HepG2 (cell line): ENCODE measurements around the gene PROP1. TPM values are rescaled to one million over a fixed set of nuclear protein-coding genes. Genes with fewer than 3 reads are reported as not detected.

Source experiments
- ATAC-seq: fragments of 200-7000 bp; cut with Tn5 transposase; 3 replicates; pipeline ENCODE4 v1.9.1; 2020; ENCODE audit warnings: mild to moderate bottlenecking, moderate library complexity
- BruUV-seq: library from RNA; stranded (reverse); fragments of 400-500 nt; replicated peaks from 2 replicates; lab custom pipeline; 2021; lab: Mats Ljungman, UMichigan
- CTCF ChIA-PET: fragments of 300-600 bp; formaldehyde crosslinking; extraction: SDS; loops from one replicate; lab custom pipeline; 2021; ENCODE audit warnings: low total read pairs, inconsistent platforms, low intra/inter-chr PET ratio; lab: Yijun Ruan, JAX
- POLR2A ChIA-PET: fragments of 350-600 bp; sonication (Branson Sonifier 250); formaldehyde crosslinking; loops from one replicate; lab custom pipeline; 2020; ENCODE audit warnings: antibody characterized with exemption, inconsistent platforms; lab: Yijun Ruan, JAX
- DNase-seq: peaks from one replicate; pipeline ENCODE4 v3.0.0-alpha.2; 2015; ENCODE audit warnings: low spot score
- FAIRE-seq: peaks from 3 replicates; lab custom pipeline; 2011; peaks lifted over from hg19 to GRCh38; lab: Jason Lieb, UNC
- H2AFZ ChIP-seq: one replicate; pipeline ENCODE4 v1.6.1; 2011; ENCODE audit warnings: low read length, inconsistent platforms
- H3K27ac ChIP-seq: fragments of 300-600 bp; 3 replicates; pipeline ENCODE4 v1.8.0; 2011; ENCODE audit warnings: mixed run types, mild to moderate bottlenecking, mixed read lengths, low read length, inconsistent platforms; ENCODE audit not compliant: insufficient read depth; ENCODE audit errors: extremely low read length
- H3K27me3 ChIP-seq, 2 experiments: fragments of 200-600 bp in 1 of 2; 2 replicates in 1 of 2; 3 replicates in 1 of 2; pipeline versions ENCODE4 v1.6.0 to v1.8.0; 2011; ENCODE audit warnings: low read length in 2 of 2, mild to moderate bottlenecking in 2 of 2, moderate library complexity in 2 of 2, inconsistent platforms in 1 of 2; ENCODE audit not compliant: insufficient read depth in 2 of 2, control insufficient read depth in 1 of 2
- H3K36me3 ChIP-seq, 2 experiments: fragments of 200-600 bp in 1 of 2; replicated peaks in 1 of 2; 2 replicates in 1 of 2; 3 replicates in 1 of 2; pipeline versions ENCODE4 v1.5.1 to v1.8.0; 2011; ENCODE audit warnings: low read length in 2 of 2, inconsistent platforms in 1 of 2; ENCODE audit not compliant: insufficient read depth in 2 of 2, control insufficient read depth in 1 of 2
- H3K4me1 ChIP-seq: 2 replicates; pipeline ENCODE4 v1.5.1; 2012; ENCODE audit warnings: low read length, inconsistent platforms; ENCODE audit not compliant: insufficient read depth
- H3K4me2 ChIP-seq: 2 replicates; pipeline ENCODE4 v1.6.0; 2011; ENCODE audit warnings: low read depth, low read length, inconsistent platforms
- H3K4me3 ChIP-seq, 3 experiments: fragments of 200-600 bp in 1 of 3; sonication (generic), shearing (Covaris generic) in 1 of 3; replicated peaks in 1 of 3; 2 replicates each; pipeline ENCODE4 v1.5.1; 2011 to 2016; ENCODE audit warnings: low read length in 3 of 3, inconsistent platforms in 2 of 3, low read depth in 2 of 3, mild to moderate bottlenecking in 2 of 3, control low read depth in 1 of 3, mixed read lengths in 1 of 3; ENCODE audit not compliant: insufficient read depth in 1 of 3
- H3K79me2 ChIP-seq: one replicate; pipeline ENCODE4 v1.6.1; 2011; ENCODE audit warnings: low read length, inconsistent platforms; ENCODE audit not compliant: insufficient read depth
- H3K9ac ChIP-seq: 2 replicates; pipeline ENCODE4 v1.6.0; 2011; ENCODE audit warnings: mild to moderate bottlenecking, low read depth, low read length, inconsistent platforms; ENCODE audit not compliant: insufficient read depth
- H3K9me3 ChIP-seq: 2 replicates; pipeline ENCODE4 v1.5.1; 2012; ENCODE audit warnings: mild to moderate bottlenecking, low read length
- H4K20me1 ChIP-seq: 2 replicates; pipeline ENCODE4 v1.6.0; 2011; ENCODE audit warnings: inconsistent platforms, mild to moderate bottlenecking, low read length, moderate library complexity; ENCODE audit not compliant: insufficient read depth
- CENPT ChIP-seq: sonication (generic); formaldehyde crosslinking; IDR thresholded peaks from 2 replicates; pipeline ENCODE4 v1.8.0; 2022; ENCODE audit warnings: low read depth, mild to moderate bottlenecking, moderate library complexity, missing genetic modification reagents
- FOXK2 ChIP-seq: fragments of 450-650 bp; IDR thresholded peaks from 2 replicates; pipeline ENCODE4 v1.6.1; 2016
- HMG20A ChIP-seq: IDR thresholded peaks from 2 replicates; pipeline ENCODE4 v1.6.1; 2016; ENCODE audit warnings: borderline replicate concordance
- NCOA1 ChIP-seq: sonication (generic); formaldehyde crosslinking; IDR thresholded peaks from 2 replicates; pipeline ENCODE4 v1.9.0; 2021; ENCODE audit warnings: missing genetic modification reagents
- PRMT3 ChIP-seq: sonication (generic); formaldehyde crosslinking; IDR thresholded peaks from 2 replicates; pipeline ENCODE4 v1.8.1; 2022; ENCODE audit warnings: low read depth, mild to moderate bottlenecking, moderate library complexity, missing genetic modification reagents, borderline replicate concordance
- SMARCE1 ChIP-seq: fragments of 450-650 bp; IDR thresholded peaks from 2 replicates; pipeline ENCODE4 v1.6.1; 2017; ENCODE audit warnings: borderline replicate concordance
- TAF15 ChIP-seq: fragments of 200-400 bp; formaldehyde crosslinking; IDR thresholded peaks from one replicate; pipeline ENCODE4 v1.6.1; 2018; ENCODE audit warnings: mild to moderate bottlenecking, low read depth, low read length; ENCODE audit not compliant: poor library complexity, severe bottlenecking
- THAP8 ChIP-seq: sonication (generic); formaldehyde crosslinking; IDR thresholded peaks from 2 replicates; pipeline ENCODE4 v1.5.1; 2020; ENCODE audit warnings: missing genetic modification reagents, mild to moderate bottlenecking, borderline replicate concordance
- ZBTB10 ChIP-seq: sonication (generic); formaldehyde crosslinking; IDR thresholded peaks from 2 replicates; pipeline ENCODE4 v1.4.0; 2020; ENCODE audit warnings: missing genetic modification reagents, borderline replicate concordance
- ZNF20 ChIP-seq: sonication (generic); formaldehyde crosslinking; IDR thresholded peaks from 2 replicates; pipeline ENCODE4 v1.4.0; 2020; ENCODE audit warnings: mild to moderate bottlenecking, moderate library complexity, missing genetic modification reagents
- ZNF382 ChIP-seq: sonication (generic); formaldehyde crosslinking; IDR thresholded peaks from 2 replicates; pipeline ENCODE4 v1.5.0; 2020; ENCODE audit warnings: missing genetic modification reagents, mild to moderate bottlenecking, borderline replicate concordance
- ZNF451 ChIP-seq: sonication (generic); formaldehyde crosslinking; IDR thresholded peaks from 2 replicates; pipeline ENCODE4 v1.5.0; 2020; ENCODE audit warnings: mild to moderate bottlenecking, missing genetic modification reagents
- ZNF749 ChIP-seq: sonication (generic); formaldehyde crosslinking; IDR thresholded peaks from 2 replicates; pipeline ENCODE4 v1.8.0; 2022; ENCODE audit warnings: mild to moderate bottlenecking, missing genetic modification reagents, moderate library complexity, borderline replicate concordance
- ZNF788 ChIP-seq: sonication (generic); formaldehyde crosslinking; IDR thresholded peaks from 2 replicates; pipeline ENCODE4 v1.5.0; 2020; ENCODE audit warnings: mild to moderate bottlenecking, missing genetic modification reagents, borderline replicate concordance
- WGBS: methylation state at CpG from one replicate; pipeline ENCODE4 v1.1.6; 2017; ENCODE audit warnings: low lambda C conversion rate; 5-methylcytosine and 5-hydroxymethylcytosine counted together
- in situ Hi-C: cut with HindIII; loops from 2 replicates; pipeline ENCODE4 v1.10.0; 2017; ENCODE audit warnings: low pct_unique_long_range_greater_than_20kb; ENCODE audit not compliant: extremely low pct_ligation_motif_present
- intact Hi-C: fragments of 100-400 bp; cut with micrococcal nuclease; formaldehyde crosslinking; loops from one replicate; pipeline ENCODE4 v1.10.0; 2022; ENCODE audit not compliant: unreplicated experiment
- polyA plus RNA-seq, 8 experiments: library from polyadenylated mRNA; depleted of rRNA in 3 of 8; stranded (reverse) in 7 of 8; unstranded in 1 of 8; fragments of >200 nt; fragmentation: Illumina TruSeq in 4 of 8; extraction: Trizol in 4 of 8; gene quantifications; 2 replicates each; pipeline versions ENCODE4 v1.2.1 to v1.2.3, GENCODE V29; 2011 to 2016; ENCODE audit warnings: low read depth in 4 of 8, missing spikeins in 1 of 8, mixed read lengths in 1 of 8; ENCODE audit not compliant: insufficient read depth in 1 of 8
- total RNA-seq, 5 experiments: library from RNA; depleted of rRNA; stranded (reverse); fragments of >200 nt; fragmentation: Illumina TruSeq; extraction: Trizol; gene quantifications; 2 replicates each; pipeline ENCODE4 v1.2.3, GENCODE V29; 2016; ENCODE audit warnings: low read depth in 1 of 5
- TF ChIP-seq, protein P1 (sequence below): sonication (generic); formaldehyde crosslinking; IDR thresholded peaks from 2 replicates; pipeline ENCODE4 v1.4.0; 2020; ENCODE audit warnings: missing genetic modification reagents

Gene PROP1
- total and polyA plus RNA-seq, 2 of the 13 experiments (the other 11 are each of a cell fraction or from before 2014, with no cell fraction given) = not detected

DNA sequence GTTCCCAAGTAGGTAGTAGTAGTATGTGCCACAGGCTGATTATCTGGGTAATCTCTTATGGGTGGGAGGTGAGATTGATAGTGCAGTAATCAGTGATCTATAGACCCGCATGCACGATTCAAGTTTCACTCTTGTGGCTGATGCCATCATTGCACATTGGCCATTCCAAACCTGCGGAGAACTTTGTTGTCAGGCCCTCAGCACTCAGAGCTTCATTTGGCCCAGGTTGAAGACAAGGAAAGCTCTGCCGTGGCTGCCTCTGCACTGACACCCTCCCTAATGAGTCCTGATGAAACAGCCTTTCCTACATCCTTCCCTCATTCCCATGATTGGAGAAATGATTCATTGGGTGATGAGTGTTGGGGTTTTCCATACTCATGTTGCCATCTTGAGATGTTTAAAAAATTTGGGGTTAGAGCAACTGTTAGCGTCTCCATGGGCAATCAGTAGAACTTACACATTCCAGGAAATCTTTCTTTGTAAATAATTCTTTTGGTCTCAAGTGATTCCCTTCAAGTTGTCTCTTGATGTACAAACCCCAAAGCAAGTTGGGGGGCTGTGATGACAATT lies 22.9 kb downstream of the PROP1 start:
- Histone ChIP-seq H4K20me1 (no peaks in the 10 kb centered on the region), H3K36me3 (no peaks in the 10 kb centered on the region; a peak in 1 of 5 replicates), H3K27me3 (peaks cover 0 to 5% of the 10 kb centered on the region in 2 experiments; a peak in 1 of 5 replicates), H3K9ac (no peak overlapping the region), H3K4me2 (no peak overlapping the region), H3K27ac (no peak overlapping the region), H3K4me1 (no peaks in the 10 kb centered on the region), H3K9me3 (no peaks in the 10 kb centered on the region), H2AFZ (no peak overlapping the region), H3K79me2 (no peaks in the 10 kb centered on the region), H3K4me3 (no peak overlapping the region)
- ChIA-PET POLR2A (no interaction called here), CTCF (no interaction called here)
- DNase-seq (no peak), FAIRE-seq (no peak), ATAC-seq (no peak)
- BruUV-seq = no TSS peak
- WGBS = 14% methylated on average over 5 of the region's 5 CpGs
- TF ChIP-seq, protein P1, sequence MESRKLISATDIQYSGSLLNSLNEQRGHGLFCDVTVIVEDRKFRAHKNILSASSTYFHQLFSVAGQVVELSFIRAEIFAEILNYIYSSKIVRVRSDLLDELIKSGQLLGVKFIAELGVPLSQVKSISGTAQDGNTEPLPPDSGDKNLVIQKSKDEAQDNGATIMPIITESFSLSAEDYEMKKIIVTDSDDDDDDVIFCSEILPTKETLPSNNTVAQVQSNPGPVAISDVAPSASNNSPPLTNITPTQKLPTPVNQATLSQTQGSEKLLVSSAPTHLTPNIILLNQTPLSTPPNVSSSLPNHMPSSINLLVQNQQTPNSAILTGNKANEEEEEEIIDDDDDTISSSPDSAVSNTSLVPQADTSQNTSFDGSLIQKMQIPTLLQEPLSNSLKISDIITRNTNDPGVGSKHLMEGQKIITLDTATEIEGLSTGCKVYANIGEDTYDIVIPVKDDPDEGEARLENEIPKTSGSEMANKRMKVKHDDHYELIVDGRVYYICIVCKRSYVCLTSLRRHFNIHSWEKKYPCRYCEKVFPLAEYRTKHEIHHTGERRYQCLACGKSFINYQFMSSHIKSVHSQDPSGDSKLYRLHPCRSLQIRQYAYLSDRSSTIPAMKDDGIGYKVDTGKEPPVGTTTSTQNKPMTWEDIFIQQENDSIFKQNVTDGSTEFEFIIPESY (CRISPR knock-in tag) = no peak
- TF ChIP-seq ZNF20 (CRISPR knock-in tag) (no peak), ZBTB10 (CRISPR knock-in tag) (no peak), TAF15 (no peak), ZNF451 (CRISPR knock-in tag) (no peak), HMG20A (no peak), PRMT3 (no peak), ZNF749 (no peak), FOXK2 (no peak), NCOA1 (CRISPR knock-in tag) (no peak), ZNF788 (CRISPR knock-in tag) (no peak), CENPT (CRISPR knock-in tag) (no peak), ZNF382 (CRISPR knock-in tag) (no peak), SMARCE1 (no peak), THAP8 (no peak)
- in situ Hi-C loops = no loop called here
- intact Hi-C loops = no loop called here
